Measurements from ENCODE around the gene PDE4A.

Gene PDE4A

DNA sequence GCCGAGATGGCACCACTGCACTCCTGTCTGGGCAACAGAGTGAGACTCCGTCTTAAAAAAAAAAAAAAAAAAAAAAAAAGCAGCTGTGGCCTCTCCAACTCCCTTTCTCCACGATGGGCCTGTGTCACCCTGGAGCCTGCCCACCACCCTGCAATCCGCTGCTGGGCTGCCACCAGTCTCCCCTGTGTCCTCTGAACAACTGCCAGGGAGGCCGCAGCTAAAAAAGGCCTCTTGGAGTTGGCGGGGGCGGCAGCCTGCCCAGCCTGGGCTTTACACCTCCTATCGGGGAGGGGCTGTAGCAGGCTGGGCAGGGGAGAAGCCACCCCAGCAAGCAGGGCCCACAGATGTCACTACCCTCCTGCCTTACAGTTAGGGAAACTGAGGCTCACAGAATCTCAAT, 20.5 kb upstream of the PDE4A start:
- ChIA-PET POLR2A (no interaction called here), CTCF (interaction anchor here (0.9 to 24.5 kb wide), 8 partner anchors 8 to 150 kb away, joined by 3 to 542 read pairs (median 4); partner anchors contain the start of gene ICAM1)
- Histone ChIP-seq H3K4me1 (ENCODE audit: control extremely low read depth in 1 of 4, control insufficient read depth in 4 of 4, insufficient read depth in 4 of 4, low read length in 3 of 4) (peaks cover 11 to 40% (median 35%) of the 10 kb centered on the region in 4 experiments), H3K9me3 (ENCODE audit: control extremely low read depth in 1 of 5, control insufficient read depth in 4 of 5, insufficient read depth in 2 of 5, low read depth in 1 of 5, low read length in 4 of 5) (no peaks in the 10 kb centered on the region), H3K4me3 (ENCODE audit: control insufficient read depth in 1 of 7, extremely low read depth in 1 of 7, insufficient read depth in 4 of 7, low read depth in 2 of 7, low read length in 6 of 7) (no peak overlapping the region), H3K27me3 (replicated peaks in 2 of 5; ENCODE audit: control insufficient read depth in 4 of 5, insufficient read depth in 5 of 5, low read length in 4 of 5) (peaks cover 0 to 6% (median 0%) of the 10 kb centered on the region in 5 experiments), H3K27ac (ENCODE audit: insufficient read depth in 1 of 2, low read depth in 1 of 2, low read length in 2 of 2, poor library complexity in 1 of 2, severe bottlenecking in 2 of 2) (peak overlapping the region in 1 of 2 experiments; percentile 34), H3K36me3 (ENCODE audit: control insufficient read depth in 4 of 4, insufficient read depth in 4 of 4, low read length in 3 of 4) (peaks cover 0 to 36% (median 22%) of the 10 kb centered on the region in 4 experiments)
- no peak for DNase-seq
- 100% methylated on average over 5 of the region's 8 CpGs for WGBS (ENCODE audit: insufficient coverage)

DNA sequence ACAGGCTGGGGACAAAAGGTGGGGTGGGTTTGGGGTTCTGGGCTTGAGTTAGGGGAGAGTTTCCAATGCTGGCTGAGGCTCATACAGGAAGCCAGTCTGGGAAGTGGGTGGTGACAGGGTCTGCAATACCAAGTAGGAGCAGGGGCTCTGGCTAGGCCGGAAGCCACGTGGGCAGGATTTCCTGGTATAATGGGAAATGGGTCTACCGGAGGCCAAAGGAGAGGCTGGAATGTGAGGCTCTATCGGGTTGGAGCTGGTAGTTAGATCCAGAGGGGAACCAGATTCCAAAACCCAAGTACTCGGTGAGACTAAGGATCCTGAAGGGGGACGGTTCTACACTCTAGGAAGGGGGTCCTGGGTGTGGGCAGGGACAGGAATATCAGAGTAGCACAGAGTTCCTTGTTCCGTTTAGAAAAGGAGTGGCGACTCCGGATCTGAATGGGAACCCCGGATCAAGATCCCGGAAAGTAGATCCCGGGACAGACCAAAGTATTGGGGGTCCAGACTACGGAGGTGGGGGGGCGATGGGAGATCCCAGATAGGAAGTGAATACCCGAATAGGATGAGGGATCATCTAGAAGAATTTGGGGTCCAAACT, 17.8 kb upstream of the PDE4A start:
- H3K36me3 ChIP-seq (ENCODE audit: control insufficient read depth in 4 of 4, insufficient read depth in 4 of 4, low read length in 3 of 4) = peaks cover 0 to 16% (median 11%) of the 10 kb centered on the region in 4 experiments
- ChIA-PET POLR2A (interaction anchor here (0.5 to 1.7 kb wide), 2 partner anchors 10 to 16 kb away, joined by 3 read pairs; no protein-coding TSS in a partner anchor), CTCF (interaction anchor here (1.4 to 24.5 kb wide), 8 partner anchors 10 to 143 kb away, joined by 3 to 542 read pairs (median 22); partner anchors contain the start of gene ICAM1)
- no peak for DNase-seq
- H3K9me3 ChIP-seq (ENCODE audit: control extremely low read depth in 1 of 5, control insufficient read depth in 4 of 5, insufficient read depth in 2 of 5, low read depth in 1 of 5, low read length in 4 of 5) = no peaks in the 10 kb centered on the region
- peak overlapping the region; percentile 74 to 90 for H3K27ac ChIP-seq (ENCODE audit: insufficient read depth in 1 of 2, low read depth in 1 of 2, low read length in 2 of 2, poor library complexity in 1 of 2, severe bottlenecking in 2 of 2)
- H3K4me1 ChIP-seq (ENCODE audit: control extremely low read depth in 1 of 4, control insufficient read depth in 4 of 4, insufficient read depth in 4 of 4, low read length in 3 of 4) = peaks cover 16 to 50% (median 43%) of the 10 kb centered on the region in 4 experiments
- H3K27me3 ChIP-seq (replicated peaks in 2 of 5; ENCODE audit: control insufficient read depth in 4 of 5, insufficient read depth in 5 of 5, low read length in 4 of 5) = peaks cover 0 to 19% (median 0%) of the 10 kb centered on the region in 5 experiments
- H3K4me3 ChIP-seq (ENCODE audit: control insufficient read depth in 1 of 7, extremely low read depth in 1 of 7, insufficient read depth in 4 of 7, low read depth in 2 of 7, low read length in 6 of 7) = peak overlapping the region; percentile 72 to 100 (median 94)
- WGBS (ENCODE audit: insufficient coverage) = 0% methylated on average over 15 of the region's 15 CpGs

DNA sequence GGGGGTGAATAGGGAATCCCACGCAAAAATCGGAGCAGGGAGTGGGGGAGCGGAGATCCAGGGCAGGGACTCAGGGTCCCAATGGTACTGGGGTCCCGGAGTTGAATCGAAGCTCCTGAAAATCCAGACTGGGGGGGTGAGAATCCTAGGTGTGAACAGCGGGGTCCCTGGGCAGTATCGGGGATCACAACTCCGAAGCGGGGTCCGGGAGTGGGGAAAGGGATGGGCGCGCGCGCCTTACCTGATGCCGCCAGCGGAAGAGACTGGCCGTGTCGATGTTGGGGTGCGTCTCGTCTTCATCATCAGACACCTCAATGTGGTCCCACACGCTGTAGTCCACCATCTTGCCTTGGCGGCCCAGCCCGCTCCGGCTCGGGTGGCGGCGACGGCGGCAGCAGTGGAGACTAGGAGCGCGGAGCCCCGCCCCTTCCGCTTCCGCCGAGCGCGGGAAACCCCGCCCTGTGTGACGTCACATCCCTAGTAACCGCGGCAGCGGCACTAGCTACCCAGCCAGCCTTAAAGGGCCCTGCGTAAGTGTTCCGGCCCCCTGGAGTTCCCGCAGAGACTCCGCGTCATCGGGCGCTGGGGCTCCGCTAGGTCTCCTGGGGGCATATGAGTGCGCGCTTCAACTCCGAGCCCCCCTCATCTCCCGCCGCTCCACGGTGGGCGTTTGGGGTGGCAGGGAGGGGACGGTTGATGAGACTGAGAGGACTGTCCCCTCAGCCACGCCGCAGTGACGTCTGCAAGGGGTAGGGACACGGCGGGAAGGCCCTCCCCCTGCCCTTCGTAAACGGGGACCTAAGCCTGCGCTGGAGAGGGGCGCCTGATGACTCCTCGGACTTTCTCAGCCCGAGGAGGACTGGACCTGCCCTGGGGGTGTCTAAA, 17.0 kb upstream of the PDE4A start, which contains the start of gene CDC37:
CDC37 (minus strand) TSS at position 406 of the 885 bp plus-strand sequence; CDS start at position 343, 63 bp downstream.
- ChIA-PET CTCF (interaction anchor here (0.6 to 8.5 kb wide), 15 partner anchors 11 to 294 kb away, joined by 3 to 102 read pairs (median 7); partner anchors contain the start of gene ICAM1), POLR2A (interaction anchor here (0.6 to 1.7 kb wide), 2 partner anchors 15 to 192 kb away, joined by 3 to 5 read pairs; no protein-coding TSS in a partner anchor)
- H3K4me1 ChIP-seq (ENCODE audit: control extremely low read depth in 1 of 4, control insufficient read depth in 4 of 4, insufficient read depth in 4 of 4, low read length in 3 of 4) = peaks cover 16 to 57% (median 47%) of the 10 kb centered on the region in 4 experiments
- WGBS (ENCODE audit: insufficient coverage) = 0% methylated on average over 48 of the region's 69 CpGs
- H3K27ac ChIP-seq (ENCODE audit: insufficient read depth in 1 of 2, low read depth in 1 of 2, low read length in 2 of 2, poor library complexity in 1 of 2, severe bottlenecking in 2 of 2) = peak within 1 kb of the TSS; percentile 74 to 90
- H3K36me3 ChIP-seq (ENCODE audit: control insufficient read depth in 4 of 4, insufficient read depth in 4 of 4, low read length in 3 of 4) = peaks cover 0 to 10% (median 5%) of the 10 kb centered on the region in 4 experiments
- DNase-seq = peak; percentile 95 to 98 (median 97)
- no peaks in the 10 kb centered on the region for H3K9me3 ChIP-seq (ENCODE audit: control extremely low read depth in 1 of 5, control insufficient read depth in 4 of 5, insufficient read depth in 2 of 5, low read depth in 1 of 5, low read length in 4 of 5)
- peak within 1 kb of the TSS; percentile 72 to 100 (median 94) for H3K4me3 ChIP-seq (ENCODE audit: control insufficient read depth in 1 of 7, extremely low read depth in 1 of 7, insufficient read depth in 4 of 7, low read depth in 2 of 7, low read length in 6 of 7)
- peaks cover 0 to 19% (median 0%) of the 10 kb centered on the region in 5 experiments for H3K27me3 ChIP-seq (replicated peaks in 2 of 5; ENCODE audit: control insufficient read depth in 4 of 5, insufficient read depth in 5 of 5, low read length in 4 of 5)

DNA sequence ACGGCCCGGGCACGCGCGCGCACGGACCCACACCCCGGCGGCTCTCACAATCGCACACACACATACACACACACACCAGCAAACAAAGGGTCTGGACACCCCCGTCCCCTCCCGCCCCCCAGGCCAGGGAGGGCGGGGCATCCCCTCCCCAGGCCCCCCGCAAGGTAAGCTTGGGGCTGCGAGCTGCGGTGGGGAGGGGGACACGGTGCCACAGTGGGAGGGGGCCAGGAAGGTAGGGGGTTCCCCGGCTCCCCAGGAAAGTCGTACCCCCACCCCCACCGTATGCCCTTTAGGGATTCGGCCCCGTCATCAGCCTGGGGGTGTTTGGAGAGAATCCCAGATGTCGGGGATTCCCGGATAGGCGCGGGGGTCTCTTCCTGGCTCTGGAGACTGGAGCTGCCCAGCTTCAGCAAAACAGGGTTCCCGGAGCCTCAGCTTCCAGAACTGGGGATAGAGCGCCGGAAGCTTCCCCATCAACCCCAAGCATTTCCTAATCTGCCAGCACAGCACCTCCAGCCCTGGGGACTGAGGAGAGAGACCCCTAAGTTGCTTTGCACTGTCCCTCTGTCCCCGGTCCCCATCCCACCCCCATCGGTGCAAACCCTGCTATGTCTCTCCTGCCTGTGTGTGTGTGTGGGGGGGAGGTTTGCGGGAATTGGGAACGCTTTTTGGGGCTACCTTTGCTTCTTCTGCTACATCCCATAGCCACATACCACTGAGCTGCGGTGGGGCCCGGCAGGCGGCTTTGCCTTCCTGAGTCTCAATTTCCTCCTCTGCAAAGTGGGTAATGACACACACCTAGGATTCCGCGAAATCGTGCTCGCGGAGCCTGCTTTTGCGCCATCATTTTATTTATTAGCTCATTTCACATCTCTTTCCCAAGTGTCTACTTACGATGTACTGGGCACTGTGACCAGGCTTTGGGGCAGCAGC, 15.2 kb upstream of the PDE4A start:
- peak in 1 of 3 donors; percentile 36 for DNase-seq
- no peaks in the 10 kb centered on the region for H3K9me3 ChIP-seq (ENCODE audit: control extremely low read depth in 1 of 5, control insufficient read depth in 4 of 5, insufficient read depth in 2 of 5, low read depth in 1 of 5, low read length in 4 of 5)
- H3K36me3 ChIP-seq (ENCODE audit: control insufficient read depth in 4 of 4, insufficient read depth in 4 of 4, low read length in 3 of 4) = peaks cover 0 to 4% (median under 1%) of the 10 kb centered on the region in 4 experiments
- CTCF ChIA-PET = interaction anchor here (0.7 to 8.5 kb wide), 14 partner anchors 11 to 293 kb away, joined by 3 to 102 read pairs (median 8); partner anchors contain the start of gene PDE4A
- 3% methylated on average over 14 of the region's 43 CpGs for WGBS (ENCODE audit: insufficient coverage)
- H3K27ac ChIP-seq (ENCODE audit: insufficient read depth in 1 of 2, low read depth in 1 of 2, low read length in 2 of 2, poor library complexity in 1 of 2, severe bottlenecking in 2 of 2) = no peak overlapping the region
- POLR2A ChIA-PET = interaction anchor here (0.7 to 1.6 kb wide), 3 partner anchors 12 to 134 kb away, joined by 3 to 6 read pairs (median 3); partner anchors contain the start of gene ICAM1
- H3K4me3 ChIP-seq (ENCODE audit: control insufficient read depth in 1 of 7, extremely low read depth in 1 of 7, insufficient read depth in 4 of 7, low read depth in 2 of 7, low read length in 6 of 7) = peak overlapping the region in 5 of 7 experiments; percentile 10 to 100 (median 94)
- peaks cover 0 to 19% (median 0%) of the 10 kb centered on the region in 5 experiments for H3K27me3 ChIP-seq (replicated peaks in 2 of 5; ENCODE audit: control insufficient read depth in 4 of 5, insufficient read depth in 5 of 5, low read length in 4 of 5)
- H3K4me1 ChIP-seq (ENCODE audit: control extremely low read depth in 1 of 4, control insufficient read depth in 4 of 4, insufficient read depth in 4 of 4, low read length in 3 of 4) = peaks cover 16 to 70% (median 58%) of the 10 kb centered on the region in 4 experiments

DNA sequence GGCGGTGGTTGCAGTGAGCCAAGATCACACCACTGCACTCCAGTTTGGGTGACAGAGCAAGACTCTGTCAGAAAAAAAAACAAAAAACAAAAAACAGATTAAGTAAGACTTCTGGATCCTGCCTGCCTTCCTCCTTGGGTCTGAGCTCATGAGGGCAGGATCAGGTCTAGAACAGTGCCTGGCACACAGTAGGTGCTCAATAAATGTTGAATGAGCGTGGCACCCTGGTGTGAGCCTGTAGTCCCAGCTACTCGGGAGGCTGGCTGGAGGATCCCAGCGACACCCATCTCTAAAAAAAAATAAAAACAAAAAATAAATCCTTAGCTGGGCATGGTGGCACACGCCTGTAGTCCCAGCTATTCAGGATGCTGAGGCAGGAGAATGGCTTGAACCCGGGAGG, 14.1 kb upstream of the PDE4A start:
- ChIA-PET CTCF (interaction anchor here (0.9 to 8.5 kb wide), 9 partner anchors 10 to 72 kb away, joined by 3 to 102 read pairs (median 8); partner anchors contain the start of gene PDE4A), POLR2A (interaction anchor here (1.6 kb wide), 1 partner anchor 11 kb away, joined by 6 read pairs; no protein-coding TSS in a partner anchor)
- peaks cover 0 to 19% (median 0%) of the 10 kb centered on the region in 5 experiments for H3K27me3 ChIP-seq (replicated peaks in 2 of 5; ENCODE audit: control insufficient read depth in 4 of 5, insufficient read depth in 5 of 5, low read length in 4 of 5)
- 93% methylated on average over 3 of the region's 6 CpGs for WGBS (ENCODE audit: insufficient coverage)
- no peaks in the 10 kb centered on the region for H3K36me3 ChIP-seq (ENCODE audit: control insufficient read depth in 4 of 4, insufficient read depth in 4 of 4, low read length in 3 of 4)
- no peak for DNase-seq
- H3K4me3 ChIP-seq (ENCODE audit: control insufficient read depth in 1 of 7, extremely low read depth in 1 of 7, insufficient read depth in 4 of 7, low read depth in 2 of 7, low read length in 6 of 7) = no peak overlapping the region
- no peaks in the 10 kb centered on the region for H3K9me3 ChIP-seq (ENCODE audit: control extremely low read depth in 1 of 5, control insufficient read depth in 4 of 5, insufficient read depth in 2 of 5, low read depth in 1 of 5, low read length in 4 of 5)
- no peak overlapping the region for H3K27ac ChIP-seq (ENCODE audit: insufficient read depth in 1 of 2, low read depth in 1 of 2, low read length in 2 of 2, poor library complexity in 1 of 2, severe bottlenecking in 2 of 2)
- peaks cover 16 to 62% (median 52%) of the 10 kb centered on the region in 4 experiments for H3K4me1 ChIP-seq (ENCODE audit: control extremely low read depth in 1 of 4, control insufficient read depth in 4 of 4, insufficient read depth in 4 of 4, low read length in 3 of 4)

DNA sequence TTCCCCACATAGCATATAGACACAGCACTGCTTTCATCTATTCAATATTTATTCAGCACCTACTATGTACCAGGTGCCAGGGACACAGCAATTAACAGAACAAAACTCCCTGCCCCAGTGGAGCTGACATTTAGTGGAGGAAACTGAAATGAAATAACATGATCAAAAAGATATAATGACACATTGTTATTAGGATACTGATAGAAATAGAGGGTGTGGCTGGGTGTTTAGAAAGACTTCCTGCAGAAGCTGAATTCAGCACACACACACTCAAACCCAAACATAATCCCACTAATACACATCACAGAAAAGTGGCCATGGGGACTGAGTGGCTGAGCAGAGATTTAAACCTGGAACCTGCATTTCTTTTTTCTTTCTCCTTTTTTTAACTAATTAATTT, 13.2 kb upstream of the PDE4A start:
- CTCF ChIA-PET = interaction anchor here (0.9 to 8.5 kb wide), 5 partner anchors 9 to 72 kb away, joined by 3 to 102 read pairs (median 53); no protein-coding TSS in a partner anchor

More for the DNA sequence above, 13.2 kb upstream of the PDE4A start:
- Histone ChIP-seq H3K27me3 (replicated peaks in 2 of 5; ENCODE audit: control insufficient read depth in 4 of 5, insufficient read depth in 5 of 5, low read length in 4 of 5) (peaks cover 0 to 19% (median 0%) of the 10 kb centered on the region in 5 experiments), H3K4me1 (ENCODE audit: control extremely low read depth in 1 of 4, control insufficient read depth in 4 of 4, insufficient read depth in 4 of 4, low read length in 3 of 4) (peaks cover 14 to 60% (median 43%) of the 10 kb centered on the region in 4 experiments), H3K36me3 (ENCODE audit: control insufficient read depth in 4 of 4, insufficient read depth in 4 of 4, low read length in 3 of 4) (no peaks in the 10 kb centered on the region), H3K9me3 (ENCODE audit: control extremely low read depth in 1 of 5, control insufficient read depth in 4 of 5, insufficient read depth in 2 of 5, low read depth in 1 of 5, low read length in 4 of 5) (no peaks in the 10 kb centered on the region), H3K4me3 (ENCODE audit: control insufficient read depth in 1 of 7, extremely low read depth in 1 of 7, insufficient read depth in 4 of 7, low read depth in 2 of 7, low read length in 6 of 7) (no peak overlapping the region), H3K27ac (ENCODE audit: insufficient read depth in 1 of 2, low read depth in 1 of 2, low read length in 2 of 2, poor library complexity in 1 of 2, severe bottlenecking in 2 of 2) (no peak overlapping the region)
- DNase-seq = no peak
- POLR2A ChIA-PET = no interaction called here
